Neural progenitor cell (in vitro differentiated cells): ENCODE results near the gene VEGFA. TPM values are rescaled to one million over a fixed set of nuclear protein-coding genes. Genes with fewer than 3 reads are reported as not detected.
A peak's percentile ranks its signal among the peaks of the same experiment; 100 is the strongest.

Source experiments
- DNase-seq: peaks from one replicate; pipeline ENCODE4 v3.0.0-alpha.2; 2016; ENCODE audit warnings: low spot score
- H2AFZ ChIP-seq: fragments of 200-600 bp; sonication (generic); replicated peaks from 2 replicates; pipeline ENCODE4 v1.6.1; 2016; ENCODE audit warnings: antibody characterized with exemption
- H3F3A ChIP-seq: fragments of 200-600 bp; sonication (generic); 2 replicates; pipeline ENCODE4 v1.6.1; 2016; ENCODE audit warnings: antibody characterized with exemption, low read depth
- H3K27ac ChIP-seq: fragments of 200-600 bp; sonication (generic); 2 replicates; pipeline ENCODE4 v1.5.1; 2016; ENCODE audit warnings: mild to moderate bottlenecking
- H3K27me3 ChIP-seq: fragments of 200-600 bp; sonication (generic); 2 replicates; pipeline ENCODE4 v1.6.1; 2016; ENCODE audit warnings: mild to moderate bottlenecking, moderate library complexity
- H3K36me3 ChIP-seq: fragments of 200-600 bp; sonication (generic); 2 replicates; pipeline ENCODE4 v1.5.1; 2016
- H3K4me1 ChIP-seq: fragments of 200-600 bp; sonication (generic); 2 replicates; pipeline ENCODE4 v1.6.1; 2016; ENCODE audit warnings: mixed run types
- H3K4me2 ChIP-seq: fragments of 200-600 bp; sonication (generic); 2 replicates; pipeline ENCODE4 v1.6.1; 2016
- H3K4me3 ChIP-seq: fragments of 200-600 bp; sonication (generic); 2 replicates; pipeline ENCODE4 v1.5.1; 2016
- H3K79me2 ChIP-seq: fragments of 200-600 bp; sonication (generic); 2 replicates; pipeline ENCODE4 v1.6.1; 2016; ENCODE audit warnings: low read depth
- H3K9ac ChIP-seq: fragments of 200-600 bp; sonication (generic); 2 replicates; pipeline ENCODE4 v1.6.1; 2016
- H3K9me3 ChIP-seq: fragments of 200-600 bp; sonication (generic); 2 replicates; pipeline ENCODE4 v1.5.1; 2016; ENCODE audit warnings: low read depth
- H4K20me1 ChIP-seq: fragments of 200-600 bp; sonication (generic); 2 replicates; pipeline ENCODE4 v1.6.1; 2016; ENCODE audit warnings: low read depth
- H3K27ac Mint-ChIP-seq: 3 replicates; pipeline ENCODE4 v1.8.0; 2021; ENCODE audit warnings: mixed read lengths
- H3K27me3 Mint-ChIP-seq: 2 replicates; pipeline ENCODE4 v1.8.0; 2022; ENCODE audit warnings: low read depth, mild to moderate bottlenecking, inconsistent platforms, moderate library complexity, mixed read lengths; ENCODE audit not compliant: insufficient read depth
- H3K36me3 Mint-ChIP-seq: 3 replicates; pipeline ENCODE4 v1.8.0; 2021; ENCODE audit warnings: mixed read lengths
- H3K4me1 Mint-ChIP-seq: 3 replicates; pipeline ENCODE4 v1.8.0; 2021; ENCODE audit warnings: mixed read lengths
- H3K4me3 Mint-ChIP-seq: 3 replicates; pipeline ENCODE4 v1.8.0; 2021; ENCODE audit warnings: mild to moderate bottlenecking, moderate library complexity, mixed read lengths
- H3K9me3 Mint-ChIP-seq: 3 replicates; pipeline ENCODE4 v1.8.0; 2020; ENCODE audit warnings: mixed read lengths
- CTCF ChIP-seq: fragments of 200-600 bp; sonication (generic); IDR thresholded peaks from 2 replicates; pipeline ENCODE4 v1.5.1; 2017; ENCODE audit warnings: antibody characterized with exemption, mild to moderate bottlenecking
- EZH2 ChIP-seq: fragments of 200-600 bp; sonication (generic); IDR thresholded peaks from 2 replicates; pipeline ENCODE4 v1.6.1; 2017; ENCODE audit warnings: antibody characterized with exemption, mild to moderate bottlenecking, moderate library complexity
- EZH2phosphoT487 ChIP-seq: fragments of 200-600 bp; sonication (generic); IDR thresholded peaks from 2 replicates; pipeline ENCODE4 v1.6.1; 2017; ENCODE audit warnings: antibody characterized with exemption
- total RNA-seq: library from RNA; depleted of rRNA; stranded (reverse); fragments of >200 nt; gene quantifications from 2 replicates; pipeline ENCODE4 v1.2.3, GENCODE V29; 2015; ENCODE audit warnings: low replicate concordance

VEGFA gene
- total RNA-seq, 1 donor from 2014 or later, result 49.6 TPM

- Mint-ChIP-seq H3K4me1 (peaks cover 38% of the 10 kb centered on the region), H3K4me3 (no peak overlapping the region), H3K27ac (peak overlapping the region; percentile 81), H3K27me3 (peaks cover 22% of the 10 kb centered on the region), H3K9me3 (peaks cover 2% of the 10 kb centered on the region), H3K36me3 (no peaks in the 10 kb centered on the region)
- Histone ChIP-seq H3K4me2 (peak overlapping the region; percentile 29), H3K9ac (no peak overlapping the region), H3K79me2 (peaks cover 19% of the 10 kb centered on the region), H3K27ac (no peak overlapping the region), H3K27me3 (peaks cover 2% of the 10 kb centered on the region), H2AFZ (peak overlapping the region; percentile 12), H3K36me3 (no peaks in the 10 kb centered on the region), H3K4me1 (peaks cover 51% of the 10 kb centered on the region), H3K9me3 (no peaks in the 10 kb centered on the region), H4K20me1 (peaks cover 17% of the 10 kb centered on the region), H3K4me3 (no peak overlapping the region), H3F3A (peaks cover 20% of the 10 kb centered on the region)
- no peak for DNase-seq
- TF ChIP-seq CTCF (no peak), EZH2 (no peak), EZH2phosphoT487 (no peak)
These were observed 3.0 kb upstream of the VEGFA start for GRCh38 chr6:43766964-43767461.

- Histone ChIP-seq H3K36me3 (no peaks in the 10 kb centered on the region), H3K9ac (no peak overlapping the region), H3K79me2 (peaks cover 27% of the 10 kb centered on the region), H3K27me3 (peaks cover 5% of the 10 kb centered on the region), H3F3A (peaks cover 27% of the 10 kb centered on the region), H2AFZ (no peak overlapping the region), H3K27ac (no peak overlapping the region), H3K4me3 (no peak overlapping the region), H4K20me1 (peaks cover 25% of the 10 kb centered on the region), H3K9me3 (no peaks in the 10 kb centered on the region), H3K4me2 (no peak overlapping the region), H3K4me1 (peaks cover 52% of the 10 kb centered on the region)
- H3K36me3 Mint-ChIP-seq, result no peaks in the 10 kb centered on the region
- TF ChIP-seq EZH2, result no peak
- TF ChIP-seq EZH2phosphoT487, result no peak
- no peak for TF ChIP-seq CTCF
- no peak overlapping the region for H3K27ac Mint-ChIP-seq
- peaks cover 2% of the 10 kb centered on the region for H3K9me3 Mint-ChIP-seq
- peaks cover 38% of the 10 kb centered on the region for H3K4me1 Mint-ChIP-seq
- DNase-seq, result no peak
- no peak overlapping the region for H3K4me3 Mint-ChIP-seq
- H3K27me3 Mint-ChIP-seq, result peaks cover 26% of the 10 kb centered on the region
These were observed 2.2 kb upstream of the VEGFA start for GRCh38 chr6:43767553-43768505.

- Mint-ChIP-seq H3K9me3 (peaks cover 2% of the 10 kb centered on the region), H3K4me1 (peaks cover 42% of the 10 kb centered on the region), H3K27ac (no peak overlapping the region), H3K36me3 (peaks cover 5% of the 10 kb centered on the region), H3K27me3 (peaks cover 27% of the 10 kb centered on the region), H3K4me3 (no peak overlapping the region)
- Histone ChIP-seq H3K4me3 (no peak overlapping the region), H4K20me1 (peaks cover 31% of the 10 kb centered on the region), H3K4me1 (peaks cover 51% of the 10 kb centered on the region), H2AFZ (no peak overlapping the region), H3K9me3 (no peaks in the 10 kb centered on the region), H3K79me2 (peaks cover 33% of the 10 kb centered on the region), H3K27me3 (peaks cover 5% of the 10 kb centered on the region), H3K9ac (no peak overlapping the region), H3F3A (peaks cover 32% of the 10 kb centered on the region), H3K36me3 (no peaks in the 10 kb centered on the region), H3K27ac (no peak overlapping the region), H3K4me2 (no peak overlapping the region)
- no peak for DNase-seq
- no peak for TF ChIP-seq CTCF
- TF ChIP-seq EZH2, result no peak
- no peak for TF ChIP-seq EZH2phosphoT487
These were observed 1.5 kb upstream of the VEGFA start for GRCh38 chr6:43768506-43768860.
